C1 segment of cervical spinal cord (tissue), 14 donors: Measurements from ENCODE around the gene FZD1.
A peak's percentile ranks its signal among the peaks of the same experiment; 100 is the strongest.

ENCODE experiments used
- DNase-seq, 14 donors: peaks; one replicate each; lab custom pipeline; 2025; lab: John Stamatoyannopoulos, UW

FZD1 gene

GRCh38 chr7:91264924-91265681, 870 bp downstream of the FZD1 start:
- peak in 7 of 14 donors; percentile 42 to 78 (median 50) for DNase-seq

- peak in 1 of 14 donors; percentile 57 for DNase-seq
Observed at GRCh38 chr7:91265693-91266066, 1.4 kb downstream of the FZD1 start.

- DNase-seq = no peak
Observed at GRCh38 chr7:91266067-91266688, 1.9 kb downstream of the FZD1 start.

GRCh38 chr7:91266689-91267090, 2.5 kb downstream of the FZD1 start:
- DNase-seq = peak in 1 of 14 donors; percentile 24

GRCh38 chr7:91267171-91267955, 3.1 kb downstream of the FZD1 start:
- DNase-seq = peak in 1 of 14 donors; percentile 37

GRCh38 chr7:91270372-91270771, 6.1 kb downstream of the FZD1 start:
- no peak for DNase-seq

GRCh38 chr7:91276909-91277308, 12.7 kb downstream of the FZD1 start:
- DNase-seq = no peak

- no peak for DNase-seq
Observed at GRCh38 chr7:91280185-91280584, 16.0 kb downstream of the FZD1 start.

- no peak for DNase-seq
Observed at GRCh38 chr7:91280604-91281003, 16.4 kb downstream of the FZD1 start.

- DNase-seq = no peak
Observed at GRCh38 chr7:91285696-91286355, 21.6 kb downstream of the FZD1 start.

GRCh38 chr7:91286432-91286831, 22.2 kb downstream of the FZD1 start:
- no peak for DNase-seq

GRCh38 chr7:91287371-91288084, 23.3 kb downstream of the FZD1 start:
- DNase-seq = peak in 2 of 14 donors; percentile 14 to 21

GRCh38 chr7:91288208-91288824, 24.1 kb downstream of the FZD1 start:
- DNase-seq = peak in 3 of 14 donors; percentile 21 to 42 (median 23)

GRCh38 chr7:91289633-91290254, 25.5 kb downstream of the FZD1 start:
- no peak for DNase-seq

GRCh38 chr7:91291302-91291701, 27.1 kb downstream of the FZD1 start:
- DNase-seq = no peak

GRCh38 chr7:91291902-91292301, 27.7 kb downstream of the FZD1 start:
- no peak for DNase-seq

- no peak for DNase-seq
Observed at GRCh38 chr7:91292506-91292905, 28.3 kb downstream of the FZD1 start.

GRCh38 chr7:91293136-91293535, 28.9 kb downstream of the FZD1 start:
- DNase-seq = no peak

- DNase-seq = no peak
Observed at GRCh38 chr7:91293840-91294239, 29.6 kb downstream of the FZD1 start.

- no peak for DNase-seq
Observed at GRCh38 chr7:91294639-91295220, 30.5 kb downstream of the FZD1 start.
